ENCODE results near the gene GAS7. TPM values are rescaled to one million over a fixed set of nuclear protein-coding genes. Genes with fewer than 3 reads are reported as not detected.

GAS7 gene
- total and polyA plus RNA-seq, 9 of the 15 experiments (the other 6 are each of a cell fraction or from before 2014, with no cell fraction given) = 0.11 to 0.33 TPM; not detected in 7

GRCh38 chr17:9985646-9986045 lies 212.8 kb downstream of the GAS7 start (continued):
- TF ChIP-seq CUX1 (CRISPR knock-in tag; IDR thresholded peaks at IDR 0.05) (no peak), ARID4B (CRISPR knock-in tag; IDR thresholded peaks at IDR 0.05) (no peak), POU5F1 (IDR thresholded peaks at IDR 0.05; ENCODE audit: borderline replicate concordance, low read depth, low read length, partially characterized antibody) (no peak), NELFE (IDR thresholded peaks at IDR 0.05; ENCODE audit: insufficient read depth, insufficient read length) (no peak), SREBF2 (CRISPR knock-in tag; IDR thresholded peaks at IDR 0.05) (no peak), GTF3C2 (IDR thresholded peaks at IDR 0.05; ENCODE audit: borderline replicate concordance, extremely low read depth, insufficient read length) (no peak)
